Ovary (tissue), 9 donors: ENCODE data around the gene PFDN4. TPM values are rescaled to one million over a fixed set of nuclear protein-coding genes. Genes with fewer than 3 reads are reported as not detected.

Experiments used
- DNase-seq, 5 donors: peaks; one replicate each; pipeline ENCODE4 v3.0.0-alpha.2; 2019 to 2020
- H3K27ac ChIP-seq, 2 donors: fragments of 200-600 bp; one replicate each; pipeline versions ENCODE4 v1.5.1 to v1.8.0; 2019 to 2022
- H3K27me3 ChIP-seq: fragments of 200-600 bp; one replicate; pipeline ENCODE4 v1.8.0; 2022
- H3K36me3 ChIP-seq: fragments of 200-600 bp; sonication (generic); one replicate; pipeline ENCODE4 v1.5.1; 2019
- H3K4me1 ChIP-seq: one replicate; pipeline ENCODE4 v1.8.1; 2013; ENCODE audit warnings: mild to moderate bottlenecking, moderate library complexity; ENCODE audit not compliant: insufficient read depth
- H3K4me3 ChIP-seq: fragments of 200-600 bp; sonication (generic); one replicate; pipeline ENCODE4 v1.5.1; 2017
- H3K9me3 ChIP-seq, 2 donors: fragments of 200-600 bp in 1 of 2; sonication (generic) in 1 of 2; one replicate each; pipeline versions ENCODE4 v1.5.1 to v1.8.1; 2013 to 2019; ENCODE audit warnings: mild to moderate bottlenecking in 1 of 2, moderate library complexity in 1 of 2
- CTCF ChIP-seq, 3 donors: fragments of 450-650 bp in 2 of 3; fragments of 200-600 bp in 1 of 3; IDR thresholded peaks; one replicate each; pipeline versions ENCODE4 v1.5.1 to v1.8.0; 2016 to 2022; ENCODE audit warnings: antibody characterized with exemption in 3 of 3, mild to moderate bottlenecking in 1 of 3
- EP300 ChIP-seq: sonication (generic); formaldehyde crosslinking; IDR thresholded peaks from one replicate; pipeline ENCODE4 v1.6.1; 2017; ENCODE audit warnings: antibody characterized with exemption
- POLR2A ChIP-seq: fragments of 450-650 bp; IDR thresholded peaks from one replicate; pipeline ENCODE4 v1.6.1; 2017; ENCODE audit warnings: antibody characterized with exemption, mild to moderate bottlenecking, moderate library complexity
- WGBS, 3 donors: extraction: QIAGEN DNeasy Blood & Tissue Kit in 1 of 3; methylation state at CpG; one replicate each; pipeline versions ENCODE4 v1.1.5 to v1.1.7; 2013 to 2017; 5-methylcytosine and 5-hydroxymethylcytosine counted together
- intact Hi-C, 4 donors: fragments of 100-400 bp; cut with DNase I; formaldehyde crosslinking; loops; one replicate each; pipeline versions ENCODE4 v1.11.0 to v1.15.1; 2022 to 2023
- polyA plus RNA-seq, 2 donors: library from polyadenylated mRNA; stranded (reverse); fragments of 200-250 nt in 1 of 2; fragments of 350-450 nt in 1 of 2; fragmentation: Illumina TruSeq in 1 of 2; extraction: RNeasy Lipid Tissue Mini Kit (QIAGEN cat#74804) in 1 of 2; gene quantifications; one replicate each; pipeline ENCODE4 v1.2.3, GENCODE V29; 2013 to 2014
- total RNA-seq, 7 donors: library from RNA; depleted of rRNA in 2 of 7; stranded (reverse); fragments of >200 nt in 2 of 7; fragmentation: NEBNext Ultra II Directional in 3 of 7; extraction: Animal tissue kit (Norgen Biotek cat#: 25700) in 3 of 7; gene quantifications; one replicate each; pipeline versions ENCODE4 v1.1.0 to v1.2.4, GENCODE V29; 2016 to 2023
- donor health status: DM: no; HTN: no; CAD: no; lungs with moderate emphysema.
- donor health status: DM: no; HTN: no; CAD: no.
- donor health status: Bipolar disorder and iron deficiency.
- donor health status: DM: yes; HTN: yes; CAD: no.
- donor health status: DM: no; HTN: no; CAD: no.
- donor health status: DM: yes; HTN: yes; CAD: no.

Gene PFDN4
- total and polyA plus RNA-seq, 9 donors: 22.2 to 168 (median 33.8) TPM

- no peak for TF ChIP-seq POLR2A
- TF ChIP-seq EP300: no peak
- TF ChIP-seq CTCF (IDR thresholded peaks at IDR 0.05): no peak
- intact Hi-C loops: no loop called here
- H3K4me3 ChIP-seq: no peak overlapping the region
- DNase-seq: no peak
- no peaks in the 10 kb centered on the region for H3K36me3 ChIP-seq
- WGBS, 3 donors: 80 to 86% (median 84%) methylated on average over 5 of the region's 5 CpGs
- no peaks in the 10 kb centered on the region for H3K9me3 ChIP-seq
- H3K27me3 ChIP-seq: no peaks in the 10 kb centered on the region
- H3K4me1 ChIP-seq: no peaks in the 10 kb centered on the region
- H3K27ac ChIP-seq: no peak overlapping the region
Observed at GRCh38 chr20:54163402-54163801, 44.5 kb upstream of the PFDN4 start.

GRCh38 chr20:54165014-54165413 lies 42.9 kb upstream of the PFDN4 start:
- no peaks in the 10 kb centered on the region for H3K36me3 ChIP-seq

GRCh38 chr20:54165803-54166202 lies 42.1 kb upstream of the PFDN4 start:
- Histone ChIP-seq H3K9me3 (no peaks in the 10 kb centered on the region), H3K27ac (no peak overlapping the region), H3K27me3 (no peaks in the 10 kb centered on the region), H3K4me3 (no peak overlapping the region), H3K36me3 (no peaks in the 10 kb centered on the region), H3K4me1 (no peaks in the 10 kb centered on the region)
- no peak for DNase-seq
- TF ChIP-seq EP300 (no peak), CTCF (IDR thresholded peaks at IDR 0.05) (no peak), POLR2A (no peak)
- intact Hi-C loops: no loop called here
- WGBS, 3 donors: 32 to 48% (median 46%) methylated on average over 2 of the region's 2 CpGs

More at GRCh38 chr20:54165014-54165413, 42.9 kb upstream of the PFDN4 start:
- Histone ChIP-seq H3K4me3 (no peak overlapping the region), H3K27ac (no peak overlapping the region), H3K9me3 (no peaks in the 10 kb centered on the region), H3K4me1 (no peaks in the 10 kb centered on the region), H3K27me3 (no peaks in the 10 kb centered on the region)
- TF ChIP-seq CTCF (IDR thresholded peaks at IDR 0.05) (no peak), EP300 (no peak), POLR2A (no peak)
- intact Hi-C loops: no loop called here
- no peak for DNase-seq
- 92 to 95% (median 94%) methylated on average over 9 of the region's 9 CpGs for WGBS, 3 donors

- Histone ChIP-seq H3K27me3 (no peaks in the 10 kb centered on the region), H3K4me1 (no peaks in the 10 kb centered on the region), H3K27ac (no peak overlapping the region), H3K36me3 (no peaks in the 10 kb centered on the region), H3K9me3 (no peaks in the 10 kb centered on the region), H3K4me3 (no peak overlapping the region)
- 86 to 91% (median 87%) methylated on average over 7 of the region's 7 CpGs for WGBS, 3 donors
- no peak for DNase-seq
- intact Hi-C loops: no loop called here
- no peak for TF ChIP-seq POLR2A
- no peak for TF ChIP-seq EP300
- TF ChIP-seq CTCF (IDR thresholded peaks at IDR 0.05): no peak
Observed at GRCh38 chr20:54166987-54167662, 40.8 kb upstream of the PFDN4 start.
